ENCODE results near the gene COPG1. TPM values are rescaled to one million over a fixed set of nuclear protein-coding genes. Genes with fewer than 3 reads are reported as not detected.
A peak's percentile ranks its signal among the peaks of the same experiment; 100 is the strongest.

Gene COPG1
- total RNA-seq, 1 donor from 2014 or later: 65.4 TPM

DNA sequence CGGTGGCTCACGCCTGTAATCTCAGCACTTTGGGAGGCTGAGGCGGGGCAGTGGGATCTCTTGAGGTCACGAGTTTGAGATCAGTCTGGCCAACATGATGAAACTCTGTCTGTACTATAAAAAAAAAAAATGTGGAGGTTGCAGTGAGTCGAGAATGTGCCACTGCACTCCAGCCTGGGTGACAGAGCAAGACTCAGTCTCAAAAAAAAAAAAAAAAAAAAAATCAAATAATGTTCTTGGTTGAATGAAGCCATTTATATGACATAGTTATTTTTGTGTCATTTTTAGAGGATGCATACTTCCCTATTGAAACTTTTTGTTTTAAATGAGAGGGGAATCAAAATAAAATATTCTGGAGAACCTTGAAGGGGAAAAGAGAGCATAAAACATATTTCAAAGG is 32.3 kb downstream of the COPG1 start:
- DNase-seq (ENCODE audit: low spot score): no peak
- Histone ChIP-seq H3K9me3 (ENCODE audit: low read depth) (no peaks in the 10 kb centered on the region), H3K27ac (no peak overlapping the region), H4K20me1 (ENCODE audit: low read depth) (peaks cover 3% of the 10 kb centered on the region), H3F3A (ENCODE audit: low read depth) (peaks cover 26% of the 10 kb centered on the region), H3K4me3 (no peak overlapping the region), H3K27me3 (no peaks in the 10 kb centered on the region), H3K9ac (no peak overlapping the region), H2AFZ (replicated peaks) (no peak overlapping the region), H3K36me3 (no peaks in the 10 kb centered on the region), H3K79me2 (ENCODE audit: low read depth) (peaks cover 22% of the 10 kb centered on the region), H3K4me2 (no peak overlapping the region), H3K4me1 (peaks cover 7% of the 10 kb centered on the region)
- TF ChIP-seq EZH2 (IDR thresholded peaks at IDR 0.05) (no peak), EZH2phosphoT487 (IDR thresholded peaks at IDR 0.05) (no peak)
- TF ChIP-seq, protein P1, sequence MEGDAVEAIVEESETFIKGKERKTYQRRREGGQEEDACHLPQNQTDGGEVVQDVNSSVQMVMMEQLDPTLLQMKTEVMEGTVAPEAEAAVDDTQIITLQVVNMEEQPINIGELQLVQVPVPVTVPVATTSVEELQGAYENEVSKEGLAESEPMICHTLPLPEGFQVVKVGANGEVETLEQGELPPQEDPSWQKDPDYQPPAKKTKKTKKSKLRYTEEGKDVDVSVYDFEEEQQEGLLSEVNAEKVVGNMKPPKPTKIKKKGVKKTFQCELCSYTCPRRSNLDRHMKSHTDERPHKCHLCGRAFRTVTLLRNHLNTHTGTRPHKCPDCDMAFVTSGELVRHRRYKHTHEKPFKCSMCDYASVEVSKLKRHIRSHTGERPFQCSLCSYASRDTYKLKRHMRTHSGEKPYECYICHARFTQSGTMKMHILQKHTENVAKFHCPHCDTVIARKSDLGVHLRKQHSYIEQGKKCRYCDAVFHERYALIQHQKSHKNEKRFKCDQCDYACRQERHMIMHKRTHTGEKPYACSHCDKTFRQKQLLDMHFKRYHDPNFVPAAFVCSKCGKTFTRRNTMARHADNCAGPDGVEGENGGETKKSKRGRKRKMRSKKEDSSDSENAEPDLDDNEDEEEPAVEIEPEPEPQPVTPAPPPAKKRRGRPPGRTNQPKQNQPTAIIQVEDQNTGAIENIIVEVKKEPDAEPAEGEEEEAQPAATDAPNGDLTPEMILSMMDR (IDR thresholded peaks at IDR 0.05): no peak
- Mint-ChIP-seq H3K36me3 (peaks cover 12% of the 10 kb centered on the region), H3K27ac (no peak overlapping the region), H3K9me3 (no peaks in the 10 kb centered on the region), H3K4me3 (no peak overlapping the region), H3K27me3 (ENCODE audit: insufficient read depth, low read depth) (peaks cover 5% of the 10 kb centered on the region), H3K4me1 (peaks cover 23% of the 10 kb centered on the region)

DNA sequence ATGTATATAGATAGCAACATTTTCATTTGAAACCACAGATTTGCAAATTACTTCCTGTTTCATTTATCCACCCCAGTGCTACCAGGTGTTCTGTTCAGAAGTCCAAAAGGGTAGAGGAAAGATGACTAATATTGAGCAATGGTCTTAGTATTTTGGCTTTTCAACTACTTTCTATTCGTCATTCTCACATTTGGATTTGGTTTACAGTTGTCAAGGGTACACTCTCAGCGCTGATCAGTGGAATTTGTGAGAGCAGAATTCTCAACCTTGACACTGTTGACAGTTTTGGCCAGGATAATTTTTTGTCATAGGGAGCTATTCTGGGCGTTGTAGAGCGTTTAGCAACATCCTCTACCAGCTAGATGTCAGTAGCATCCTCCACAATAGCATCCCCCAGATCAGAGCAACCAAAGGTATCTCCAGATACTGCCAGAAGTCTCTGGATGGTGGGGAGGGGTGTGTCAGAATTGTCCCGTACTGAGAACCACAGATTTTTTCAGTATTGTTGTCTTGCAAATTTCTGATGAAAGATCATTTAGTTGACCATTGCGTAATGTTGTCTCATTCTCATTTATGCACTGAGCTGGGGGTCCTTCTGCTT is 33.4 kb downstream of the COPG1 start:
- H3K27ac Mint-ChIP-seq: peak overlapping the region; percentile 61
- peaks cover 9% of the 10 kb centered on the region for H3K36me3 Mint-ChIP-seq
- H4K20me1 ChIP-seq (ENCODE audit: low read depth): peaks cover 3% of the 10 kb centered on the region
- peaks cover 22% of the 10 kb centered on the region for H3K79me2 ChIP-seq (ENCODE audit: low read depth)
- peaks cover 5% of the 10 kb centered on the region for H3K4me1 ChIP-seq
- H3K27ac ChIP-seq: no peak overlapping the region
- peaks cover 17% of the 10 kb centered on the region for H3F3A ChIP-seq (ENCODE audit: low read depth)
- no peak overlapping the region for H3K9ac ChIP-seq
- H3K27me3 ChIP-seq: no peaks in the 10 kb centered on the region
- H3K36me3 ChIP-seq: no peaks in the 10 kb centered on the region
- no peak overlapping the region for H3K4me2 ChIP-seq
- H3K4me1 Mint-ChIP-seq: peaks cover 17% of the 10 kb centered on the region
- H3K9me3 ChIP-seq (ENCODE audit: low read depth): no peaks in the 10 kb centered on the region
- H3K4me3 Mint-ChIP-seq: no peak overlapping the region
- H3K9me3 Mint-ChIP-seq: no peaks in the 10 kb centered on the region
- no peak overlapping the region for H2AFZ ChIP-seq (replicated peaks)
- TF ChIP-seq EZH2phosphoT487 (IDR thresholded peaks at IDR 0.05): no peak
- TF ChIP-seq, protein P1 (IDR thresholded peaks at IDR 0.05): no peak
- TF ChIP-seq EZH2 (IDR thresholded peaks at IDR 0.05): no peak
- peaks cover 4% of the 10 kb centered on the region for H3K27me3 Mint-ChIP-seq (ENCODE audit: insufficient read depth, low read depth)
- no peak for DNase-seq (ENCODE audit: low spot score)
- H3K4me3 ChIP-seq: no peak overlapping the region

DNA sequence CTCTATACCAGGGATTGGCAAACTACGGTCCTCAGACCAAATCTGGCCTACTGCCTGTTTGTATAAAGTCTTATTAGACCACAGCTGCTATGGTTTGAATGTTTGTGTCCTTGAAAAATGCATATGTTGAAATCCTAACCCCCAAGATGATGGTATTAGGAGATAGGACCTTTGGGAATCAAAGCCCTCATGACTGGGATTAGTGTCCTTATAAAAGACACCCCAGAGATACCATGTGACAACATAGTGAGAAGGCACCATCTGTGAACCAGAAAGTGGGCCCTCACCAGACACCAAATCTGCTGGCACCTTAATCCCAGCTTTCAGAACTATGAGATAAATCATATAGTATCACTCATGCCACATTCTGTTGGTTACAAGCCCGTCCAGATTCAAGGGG is 36.7 kb downstream of the COPG1 start:
- Histone ChIP-seq H3K9ac (no peak overlapping the region), H2AFZ (replicated peaks) (no peak overlapping the region), H3K4me3 (no peak overlapping the region), H3K9me3 (ENCODE audit: low read depth) (no peaks in the 10 kb centered on the region), H3K36me3 (no peaks in the 10 kb centered on the region), H3K4me1 (no peaks in the 10 kb centered on the region), H3F3A (ENCODE audit: low read depth) (no peaks in the 10 kb centered on the region), H3K27ac (no peak overlapping the region), H3K79me2 (ENCODE audit: low read depth) (peaks cover 5% of the 10 kb centered on the region), H3K27me3 (no peaks in the 10 kb centered on the region), H3K4me2 (no peak overlapping the region), H4K20me1 (ENCODE audit: low read depth) (no peaks in the 10 kb centered on the region)
- no peak overlapping the region for H3K4me3 Mint-ChIP-seq
- no peaks in the 10 kb centered on the region for H3K9me3 Mint-ChIP-seq
- peaks cover 12% of the 10 kb centered on the region for H3K36me3 Mint-ChIP-seq
- no peak for DNase-seq (ENCODE audit: low spot score)
- no peaks in the 10 kb centered on the region for H3K4me1 Mint-ChIP-seq
- H3K27ac Mint-ChIP-seq: no peak overlapping the region
- TF ChIP-seq, protein P1 (IDR thresholded peaks at IDR 0.05): no peak
- TF ChIP-seq EZH2 (IDR thresholded peaks at IDR 0.05) (no peak), EZH2phosphoT487 (IDR thresholded peaks at IDR 0.05) (no peak)
- H3K27me3 Mint-ChIP-seq (ENCODE audit: insufficient read depth, low read depth): no peaks in the 10 kb centered on the region

Measured in neural progenitor cell (in vitro differentiated cells).